SK-N-SH (cell line): ENCODE results near the gene SLC6A8. TPM values are rescaled to one million over a fixed set of nuclear protein-coding genes. Genes with fewer than 3 reads are reported as not detected.

Source experiments
- CTCF ChIA-PET: fragments of 300-600, 350-600 bp; formaldehyde crosslinking; extraction: SDS; loops from one replicate; lab custom pipeline; 2021; lab: Yijun Ruan, JAX
- POLR2A ChIA-PET: fragments of 350-600 bp; sonication (Branson Sonifier 250); formaldehyde crosslinking; extraction: SDS; loops from one replicate; lab custom pipeline; 2020; ENCODE audit warnings: antibody characterized with exemption, inconsistent platforms; lab: Yijun Ruan, JAX
- DNase-seq: peaks from one replicate; pipeline ENCODE4 v3.0.0; 2012
- H2AFZ ChIP-seq: fragments of 200-600 bp; sonication (generic); 2 replicates; pipeline ENCODE4 v1.8.1; 2016; ENCODE audit warnings: antibody characterized with exemption, mild to moderate bottlenecking, low read depth
- H3F3A ChIP-seq: fragments of 200-600 bp; sonication (generic); replicated peaks from 2 replicates; pipeline ENCODE3; 2016; ENCODE audit warnings: antibody characterized with exemption, mild to moderate bottlenecking; ENCODE audit not compliant: insufficient read depth
- H3K27ac ChIP-seq, 2 experiments: fragments of 200-500 bp in 1 of 2; fragments of 200-600 bp in 1 of 2; sonication (Bioruptor generic) in 1 of 2; sonication (generic), shearing (Covaris generic) in 1 of 2; 2 replicates each; pipeline versions ENCODE4 v1.5.1 to v1.6.1; 2014 to 2016; ENCODE audit warnings: low read depth in 2 of 2, inconsistent platforms in 1 of 2, low read length in 1 of 2, mild to moderate bottlenecking in 1 of 2, mixed read lengths in 1 of 2
- H3K27me3 ChIP-seq: fragments of 200-600 bp; sonication (generic), shearing (Covaris generic); 2 replicates; pipeline ENCODE4 v1.6.1; 2016; ENCODE audit warnings: mixed run types; ENCODE audit not compliant: insufficient read depth
- H3K36me3 ChIP-seq, 2 experiments: fragments of 200-500 bp in 1 of 2; fragments of 200-600 bp in 1 of 2; sonication (Bioruptor generic) in 1 of 2; sonication (generic) in 1 of 2; replicated peaks in 1 of 2; 2 replicates each; pipeline versions ENCODE3 to v1.5.1; 2014 to 2016; ENCODE audit warnings: low read length in 1 of 2, mild to moderate bottlenecking in 1 of 2; ENCODE audit not compliant: insufficient read depth in 2 of 2, control insufficient read depth in 1 of 2
- H3K4me1 ChIP-seq, 2 experiments: fragments of 200-500 bp in 1 of 2; fragments of 200-600 bp in 1 of 2; sonication (Bioruptor generic) in 1 of 2; sonication (generic), shearing (Covaris generic) in 1 of 2; 2 replicates each; pipeline versions ENCODE4 v1.5.1 to v1.6.1; 2014 to 2016; ENCODE audit warnings: low read depth in 1 of 2, low read length in 1 of 2, mixed run types in 1 of 2; ENCODE audit not compliant: insufficient read depth in 2 of 2, control insufficient read depth in 1 of 2
- H3K4me2 ChIP-seq: fragments of 200-600 bp; sonication (generic), shearing (Covaris generic); 2 replicates; pipeline ENCODE4 v1.6.1; 2017; ENCODE audit warnings: mixed run types
- H3K4me3 ChIP-seq, 2 experiments: fragments of 200-500 bp in 1 of 2; fragments of 200-600 bp in 1 of 2; sonication (Bioruptor generic) in 1 of 2; sonication (generic), shearing (Covaris generic) in 1 of 2; 2 replicates each; pipeline versions ENCODE4 v1.5.1 to v1.8.1; 2014 to 2016; ENCODE audit warnings: low read depth in 2 of 2, inconsistent platforms in 1 of 2, low read length in 1 of 2, mild to moderate bottlenecking in 1 of 2, mixed read lengths in 1 of 2, moderate library complexity in 1 of 2
- H3K79me2 ChIP-seq: fragments of 200-600 bp; sonication (generic); 2 replicates; pipeline ENCODE4 v1.8.1; 2017; ENCODE audit warnings: mild to moderate bottlenecking; ENCODE audit not compliant: insufficient read depth
- H3K9ac ChIP-seq: fragments of 200-600 bp; sonication (generic); 2 replicates; pipeline ENCODE4 v1.6.1; 2017; ENCODE audit warnings: mixed run types
- H3K9me2 ChIP-seq: fragments of 200-600 bp; sonication (generic); 2 replicates; pipeline ENCODE4 v1.6.1; 2017; ENCODE audit warnings: mixed run types
- H3K9me3 ChIP-seq: fragments of 200-600 bp; sonication (generic); 2 replicates; pipeline ENCODE4 v1.6.1; 2017; ENCODE audit warnings: mixed run types, mild to moderate bottlenecking, moderate library complexity
- H4K20me1 ChIP-seq: fragments of 200-600 bp; sonication (generic); 2 replicates; pipeline ENCODE4 v1.6.1; 2017; ENCODE audit warnings: mild to moderate bottlenecking, mixed run types; ENCODE audit not compliant: insufficient read depth
- CTCF ChIP-seq: fragments of 200-600 bp; sonication (generic); IDR thresholded peaks from 2 replicates; pipeline ENCODE4 v1.6.1; 2017; ENCODE audit warnings: antibody characterized with exemption, mild to moderate bottlenecking, moderate library complexity
- EZH2phosphoT487 ChIP-seq: fragments of 200-600 bp; sonication (generic); IDR thresholded peaks from 2 replicates; pipeline ENCODE4 v1.6.1; 2017; ENCODE audit warnings: low read depth, mixed run types, mild to moderate bottlenecking, antibody characterized with exemption, moderate library complexity, borderline replicate concordance
- FOSL2 ChIP-seq: IDR thresholded peaks from 2 replicates; pipeline ENCODE4 v1.4.0; 2012; ENCODE audit warnings: low read depth, mild to moderate bottlenecking, moderate library complexity, borderline replicate concordance
- FOXJ3 ChIP-seq: sonication (generic); formaldehyde crosslinking; IDR thresholded peaks from 2 replicates; pipeline ENCODE4 v1.5.1; 2020; ENCODE audit warnings: mild to moderate bottlenecking, missing genetic modification reagents
- FOXM1 ChIP-seq: IDR thresholded peaks from 2 replicates; pipeline ENCODE4 v1.4.0; 2012; ENCODE audit warnings: low read depth, mild to moderate bottlenecking
- GATA2 ChIP-seq: sonication (generic); formaldehyde crosslinking; IDR thresholded peaks from 2 replicates; pipeline ENCODE4 v1.5.0; 2020; ENCODE audit warnings: mild to moderate bottlenecking, missing genetic modification reagents
- JUND ChIP-seq: IDR thresholded peaks from 2 replicates; pipeline ENCODE4 v1.4.0; 2012
- MEF2A ChIP-seq: IDR thresholded peaks from 2 replicates; pipeline ENCODE4 v1.4.0; 2012; ENCODE audit warnings: low read depth, borderline replicate concordance
- NFIC ChIP-seq: IDR thresholded peaks from 2 replicates; pipeline ENCODE4 v1.4.0; 2012; ENCODE audit warnings: borderline replicate concordance
- POLR2AphosphoS5 ChIP-seq: IDR thresholded peaks from 2 replicates; pipeline ENCODE4 v1.6.1; 2012; ENCODE audit warnings: low read depth, low read length
- RCOR1 ChIP-seq: fragments of 150-350 bp; IDR thresholded peaks from 2 replicates; pipeline ENCODE4 v1.6.1; 2017; ENCODE audit warnings: antibody characterized with exemption, low read length
- RFX5 ChIP-seq: IDR thresholded peaks from 2 replicates; pipeline ENCODE4 v1.6.1; 2012; ENCODE audit warnings: mild to moderate bottlenecking, improper control_type of control experiment, low read length
- SIN3A ChIP-seq: IDR thresholded peaks from 2 replicates; pipeline ENCODE4 v1.6.1; 2012; ENCODE audit warnings: low read depth, mild to moderate bottlenecking, low read length, moderate library complexity, borderline replicate concordance
- USF1 ChIP-seq: IDR thresholded peaks from 2 replicates; pipeline ENCODE4 v1.4.0; 2012; ENCODE audit warnings: low read depth, borderline replicate concordance
- USF2 ChIP-seq: fragments of 150-350 bp; IDR thresholded peaks from 2 replicates; pipeline ENCODE4 v1.6.1; 2017; ENCODE audit warnings: antibody characterized with exemption, low read length, low read depth, borderline replicate concordance
- ZBTB33 ChIP-seq: IDR thresholded peaks from 2 replicates; pipeline ENCODE4 v1.4.0; 2012; ENCODE audit warnings: low read depth, borderline replicate concordance
- WGBS: methylation state at CpG from one replicate; pipeline ENCODE4 v1.1.6; 2017; ENCODE audit warnings: low lambda C conversion rate; 5-methylcytosine and 5-hydroxymethylcytosine counted together
- polyA plus RNA-seq, 3 experiments: library from polyadenylated mRNA; depleted of rRNA; stranded (reverse); fragments of >200 nt; gene quantifications; 2 replicates each; pipeline ENCODE4 v1.2.3, GENCODE V29; 2012

The SLC6A8 gene
- polyA plus RNA-seq, 1 of the 3 experiments (the other 2 are of a cell fraction): 30.8 TPM

- TF ChIP-seq FOXJ3 (no peak), MEF2A (no peak), JUND (no peak), NFIC (no peak), USF2 (no peak), SIN3A (no peak), RCOR1 (no peak), ZBTB33 (no peak), CTCF (no peak), EZH2phosphoT487 (no peak)
- Histone ChIP-seq H2AFZ (no peak overlapping the region), H3K9me2 (no peaks in the 10 kb centered on the region), H3K9ac (no peak overlapping the region), H3K79me2 (no peaks in the 10 kb centered on the region), H4K20me1 (no peaks in the 10 kb centered on the region), H3F3A (no peaks in the 10 kb centered on the region), H3K4me2 (no peak overlapping the region), H3K36me3 (peaks cover 0 to 4% of the 10 kb centered on the region in 2 experiments), H3K9me3 (no peaks in the 10 kb centered on the region), H3K27me3 (no peaks in the 10 kb centered on the region; the same call in none of the 2 replicates), H3K27ac (no peak overlapping the region), H3K4me1 (peaks cover 0 to 7% of the 10 kb centered on the region in 2 experiments; a peak in 1 of 4 replicates), H3K4me3 (no peak overlapping the region)
- ChIA-PET POLR2A (no interaction called here), CTCF (no interaction called here)
- no peak for DNase-seq
- 33% methylated on average over 3 of the region's 29 CpGs for WGBS
Observed at GRCh38 chrX:153739754-153740486, 52.2 kb downstream of the SLC6A8 start.

GRCh38 chrX:153740631-153741222 is 53.0 kb downstream of the SLC6A8 start:
- Histone ChIP-seq H3F3A (no peaks in the 10 kb centered on the region), H3K36me3 (peaks cover 0 to 4% of the 10 kb centered on the region in 2 experiments)
- TF ChIP-seq GATA2 (CRISPR knock-in tag) (no peak), FOSL2 (no peak), USF1 (no peak), POLR2AphosphoS5 (no peak), RFX5 (no peak), FOXM1 (no peak)
- TF ChIP-seq, all 33 proteins: peak for 0
- H4K20me1 ChIP-seq: no peaks in the 10 kb centered on the region
- ChIA-PET POLR2A (no interaction called here), CTCF (no interaction called here)
- H3K9ac ChIP-seq: no peak overlapping the region
- no peak overlapping the region for H3K4me3 ChIP-seq
- no peaks in the 10 kb centered on the region for H3K79me2 ChIP-seq
- H3K9me2 ChIP-seq: no peaks in the 10 kb centered on the region
- H3K27me3 ChIP-seq: no peaks in the 10 kb centered on the region; the same call in none of the 2 replicates
- H3K9me3 ChIP-seq: no peaks in the 10 kb centered on the region
- WGBS: 49% methylated on average over 5 of the region's 16 CpGs
- DNase-seq: no peak
- H2AFZ ChIP-seq: no peak overlapping the region
- no peak overlapping the region for H3K27ac ChIP-seq
- no peak overlapping the region for H3K4me2 ChIP-seq
- peaks cover 0 to 7% of the 10 kb centered on the region in 2 experiments; a peak in 1 of 4 replicates for H3K4me1 ChIP-seq
